HFFc6 (cell line): Measurements from ENCODE around the gene UBTD1. TPM values are rescaled to one million over a fixed set of nuclear protein-coding genes. Genes with fewer than 3 reads are reported as not detected.
"Not testable (repeated sequence)": the region's sequence is repeated elsewhere in the genome, so short reads cannot be mapped to it uniquely, and the experiment has no call there.

ENCODE experiments used
- DNase-seq: peaks from one replicate; pipeline ENCODE4 v3.0.0-alpha.2; 2018
- H3K27ac Mint-ChIP-seq: 2 replicates; pipeline ENCODE4 v1.8.0; 2020; ENCODE audit warnings: mild to moderate bottlenecking, mixed read lengths
- H3K27me3 Mint-ChIP-seq: 2 replicates; pipeline ENCODE4 v1.8.0; 2021; ENCODE audit warnings: mild to moderate bottlenecking, moderate library complexity, mixed read lengths; ENCODE audit not compliant: insufficient read depth
- H3K36me3 Mint-ChIP-seq: 2 replicates; pipeline ENCODE4 v1.8.0; 2021; ENCODE audit warnings: low read depth, mixed read lengths
- H3K4me1 Mint-ChIP-seq: 2 replicates; pipeline ENCODE4 v1.8.0; 2020; ENCODE audit warnings: low read depth, mixed read lengths
- H3K4me3 Mint-ChIP-seq: 2 replicates; pipeline ENCODE4 v1.8.0; 2020; ENCODE audit warnings: mild to moderate bottlenecking, moderate library complexity, mixed read lengths
- H3K9me3 Mint-ChIP-seq: 2 replicates; pipeline ENCODE4 v1.8.0; 2020; ENCODE audit warnings: mild to moderate bottlenecking, mixed read lengths
- total RNA-seq, 6 experiments: library from RNA; stranded (reverse); fragmentation: NEBNext Ultra II Directional; extraction: Animal tissue kit (Norgen Biotek cat#: 25700); gene quantifications; 2 replicates in 1 of 6; 3 replicates in 5 of 6; pipeline ENCODE4 v1.2.3, GENCODE V29; 2021
- TF ChIP-seq, protein P1 (sequence below): fragments of 200-600 bp; sonication (generic); IDR thresholded peaks from 2 replicates; pipeline ENCODE4 v1.5.0; 2021; ENCODE audit warnings: antibody characterized with exemption, mild to moderate bottlenecking

Gene UBTD1
- total RNA-seq, 6 experiments from 2014 or later: 31.3 to 42.1 (median 34.8) TPM

DNA sequence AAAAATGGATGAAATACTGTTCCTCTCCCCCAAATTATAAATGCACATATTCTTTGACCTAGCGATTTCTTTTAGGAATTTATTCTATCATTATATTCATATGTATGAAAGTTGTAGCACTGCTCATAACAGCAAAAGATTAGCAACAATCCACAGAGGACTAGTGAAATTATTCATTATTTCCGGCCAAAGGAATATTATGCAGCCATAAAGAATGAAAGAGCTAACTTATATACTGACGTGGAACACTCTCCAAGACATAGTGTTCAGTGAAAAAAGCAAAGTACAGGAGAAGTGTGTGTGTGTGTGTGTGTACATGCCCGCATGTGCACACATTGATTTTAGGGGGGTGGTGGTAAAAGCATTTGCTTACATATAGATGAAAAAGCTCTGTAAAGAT is 23.8 kb upstream of the UBTD1 start:
- H3K4me3 Mint-ChIP-seq: no peak overlapping the region
- TF ChIP-seq, protein P1, sequence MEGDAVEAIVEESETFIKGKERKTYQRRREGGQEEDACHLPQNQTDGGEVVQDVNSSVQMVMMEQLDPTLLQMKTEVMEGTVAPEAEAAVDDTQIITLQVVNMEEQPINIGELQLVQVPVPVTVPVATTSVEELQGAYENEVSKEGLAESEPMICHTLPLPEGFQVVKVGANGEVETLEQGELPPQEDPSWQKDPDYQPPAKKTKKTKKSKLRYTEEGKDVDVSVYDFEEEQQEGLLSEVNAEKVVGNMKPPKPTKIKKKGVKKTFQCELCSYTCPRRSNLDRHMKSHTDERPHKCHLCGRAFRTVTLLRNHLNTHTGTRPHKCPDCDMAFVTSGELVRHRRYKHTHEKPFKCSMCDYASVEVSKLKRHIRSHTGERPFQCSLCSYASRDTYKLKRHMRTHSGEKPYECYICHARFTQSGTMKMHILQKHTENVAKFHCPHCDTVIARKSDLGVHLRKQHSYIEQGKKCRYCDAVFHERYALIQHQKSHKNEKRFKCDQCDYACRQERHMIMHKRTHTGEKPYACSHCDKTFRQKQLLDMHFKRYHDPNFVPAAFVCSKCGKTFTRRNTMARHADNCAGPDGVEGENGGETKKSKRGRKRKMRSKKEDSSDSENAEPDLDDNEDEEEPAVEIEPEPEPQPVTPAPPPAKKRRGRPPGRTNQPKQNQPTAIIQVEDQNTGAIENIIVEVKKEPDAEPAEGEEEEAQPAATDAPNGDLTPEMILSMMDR: no peak

DNA sequence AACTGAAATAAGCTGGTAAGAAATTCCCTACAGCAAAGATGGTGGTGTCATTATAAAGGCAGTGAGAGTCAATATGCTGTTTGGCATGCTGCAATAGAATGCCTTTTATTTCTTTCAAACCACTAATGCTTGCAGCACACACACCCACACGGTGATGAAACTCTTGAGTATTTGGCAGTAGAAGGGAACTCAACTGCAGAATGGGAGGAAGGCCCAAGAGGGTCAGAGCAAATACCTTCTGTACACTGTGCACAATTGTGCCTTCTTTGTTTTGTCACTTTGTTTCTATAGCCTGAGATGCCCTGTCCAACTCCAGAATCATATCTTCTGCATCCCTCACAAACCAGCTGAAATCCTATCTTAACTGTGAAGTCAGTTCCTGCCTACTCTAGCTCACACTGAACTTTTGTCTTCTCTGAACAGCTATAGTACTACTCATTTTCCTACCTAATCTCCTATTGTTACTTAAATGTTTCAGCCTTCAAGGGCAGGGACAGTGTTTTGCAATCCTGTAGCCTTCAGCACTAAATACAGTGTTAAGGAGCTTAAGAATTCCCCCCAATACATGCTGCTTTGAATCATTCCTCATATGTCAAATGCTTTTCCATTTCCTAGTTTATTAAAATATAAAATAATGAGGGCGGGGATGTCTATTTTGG is 22.7 kb upstream of the UBTD1 start:
- Mint-ChIP-seq H3K4me1 (peaks cover 31% of the 10 kb centered on the region), H3K9me3 (no peaks in the 10 kb centered on the region), H3K27ac (peak overlapping the region; percentile 13)

More for the DNA sequence above, 23.8 kb upstream of the UBTD1 start:
- Mint-ChIP-seq H3K9me3 (no peaks in the 10 kb centered on the region), H3K36me3 (peaks cover 42% of the 10 kb centered on the region), H3K4me1 (peaks cover 19% of the 10 kb centered on the region), H3K27ac (no peak overlapping the region), H3K27me3 (no peaks in the 10 kb centered on the region; the same call in 1 of the 2 replicates)
- no peak for DNase-seq

GRCh38 chr10:97479410-97479809 is 19.3 kb upstream of the UBTD1 start:
- DNase-seq: peak; percentile 9
- Mint-ChIP-seq H3K27ac (peak overlapping the region; percentile 39), H3K4me1 (peaks cover 44% of the 10 kb centered on the region), H3K36me3 (peaks cover 40% of the 10 kb centered on the region)
- H3K27me3 Mint-ChIP-seq, H3K9me3 Mint-ChIP-seq, H3K4me3 Mint-ChIP-seq: not testable (repeated sequence)

More for the DNA sequence above, 22.7 kb upstream of the UBTD1 start:
- TF ChIP-seq, protein P1: no peak
- DNase-seq: peak; percentile 67
- no peak overlapping the region for H3K4me3 Mint-ChIP-seq
- H3K36me3 Mint-ChIP-seq: peaks cover 50% of the 10 kb centered on the region
- no peaks in the 10 kb centered on the region; the same call in 1 of the 2 replicates for H3K27me3 Mint-ChIP-seq

DNA sequence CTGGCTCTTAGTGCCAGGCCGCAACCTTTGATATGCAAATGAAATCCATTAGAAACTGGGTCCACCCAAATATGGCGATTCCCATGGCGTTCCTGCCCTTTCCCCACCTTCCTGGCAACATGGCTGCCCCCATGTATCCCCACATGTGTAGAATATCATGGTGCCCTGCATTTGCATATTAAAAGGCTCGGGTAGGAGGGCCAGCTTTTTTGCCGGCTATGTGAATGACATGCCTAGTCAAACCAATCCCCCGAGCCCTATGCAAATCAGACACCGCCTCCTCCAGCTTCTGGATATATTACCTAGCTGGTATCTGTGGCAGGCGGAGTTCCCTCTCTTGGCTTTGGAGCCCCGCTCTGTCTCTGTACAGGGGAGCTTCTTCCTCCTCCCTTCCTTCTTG is 18.8 kb upstream of the UBTD1 start:
- TF ChIP-seq, protein P1: no peak
- Mint-ChIP-seq H3K27me3 (no peaks in the 10 kb centered on the region), H3K4me1 (peaks cover 44% of the 10 kb centered on the region), H3K9me3 (no peaks in the 10 kb centered on the region), H3K27ac (0 out of 2 replicates have a peak overlapping the region, but pooled peaks have one; percentile 68), H3K36me3 (peaks cover 37% of the 10 kb centered on the region), H3K4me3 (no peak overlapping the region)
- DNase-seq: no peak

GRCh38 chr10:97481071-97481470 is 17.7 kb upstream of the UBTD1 start:
- no peaks in the 10 kb centered on the region for H3K9me3 Mint-ChIP-seq
- TF ChIP-seq, protein P1: no peak
- peaks cover 38% of the 10 kb centered on the region for H3K36me3 Mint-ChIP-seq
- peak overlapping the region; percentile 68 for H3K27ac Mint-ChIP-seq
- no peak overlapping the region for H3K4me3 Mint-ChIP-seq
- peak; percentile 15 for DNase-seq
- peaks cover 43% of the 10 kb centered on the region for H3K4me1 Mint-ChIP-seq
- no peaks in the 10 kb centered on the region for H3K27me3 Mint-ChIP-seq

GRCh38 chr10:97482381-97482780 is 16.3 kb upstream of the UBTD1 start:
- H3K4me1 Mint-ChIP-seq: peaks cover 39% of the 10 kb centered on the region
- H3K27me3 Mint-ChIP-seq: no peaks in the 10 kb centered on the region
- no peak overlapping the region for H3K4me3 Mint-ChIP-seq
- TF ChIP-seq, protein P1: no peak
- DNase-seq: no peak
- no peaks in the 10 kb centered on the region for H3K9me3 Mint-ChIP-seq
- H3K36me3 Mint-ChIP-seq: peaks cover 34% of the 10 kb centered on the region
- no peak overlapping the region for H3K27ac Mint-ChIP-seq
